Measurements from ENCODE around the gene DHRSX.
"Not testable (repeated sequence)": the region's sequence is repeated elsewhere in the genome, so short reads cannot be mapped to it uniquely, and the experiment has no call there.

DNA sequence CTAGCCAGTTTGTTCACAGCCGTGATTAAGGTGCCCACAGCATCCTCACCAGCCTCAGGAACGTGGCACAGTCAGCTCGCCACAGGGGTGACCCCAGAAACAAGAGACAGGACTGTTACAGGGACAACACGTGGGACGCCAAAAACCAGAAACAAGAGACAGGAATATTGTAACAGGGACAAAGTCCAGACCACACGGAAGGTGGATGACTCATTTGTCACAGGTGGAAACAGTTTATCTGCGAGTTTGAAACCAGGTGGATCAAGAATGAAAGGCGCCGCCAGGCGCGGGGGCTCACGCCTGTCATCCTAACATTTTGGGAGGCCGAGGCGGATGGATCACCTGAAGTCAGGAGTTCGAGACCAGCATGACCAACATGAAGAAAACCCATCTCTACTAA, 27.7 kb downstream of the DHRSX start:
- TF ChIP-seq EZH2 (IDR thresholded peaks at IDR 0.05; ENCODE audit: insufficient read depth, poor library complexity, severe bottlenecking); EZH2phosphoT487 (IDR thresholded peaks at IDR 0.05; ENCODE audit: insufficient read depth, low read depth): not testable (repeated sequence)

Measured in GM23248 (cell line).